ENCODE data around the gene GMCL2.

DNA sequence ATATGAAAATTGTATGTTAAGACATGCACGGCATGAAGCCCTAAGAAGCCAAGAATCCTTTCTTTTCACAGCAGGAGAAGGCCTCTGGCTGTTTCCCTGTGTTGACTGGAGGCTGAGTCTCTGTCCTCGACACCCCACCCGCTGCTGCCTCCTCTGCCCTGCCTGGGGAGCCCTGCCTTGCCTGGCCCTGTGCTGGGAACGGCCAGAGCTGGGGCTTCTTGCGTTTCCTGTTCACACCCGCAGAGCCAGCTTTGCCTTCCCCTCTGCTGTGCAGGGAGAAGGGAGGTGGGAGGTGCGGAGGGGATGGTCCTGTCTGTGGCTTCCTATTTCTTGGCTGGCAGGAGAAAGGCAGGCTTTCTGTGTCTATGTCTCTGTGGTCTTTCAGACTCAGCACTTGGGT, 6.9 kb upstream of the GMCL2 start:
- TF ChIP-seq CTCF (IDR thresholded peaks at IDR 0.05; ENCODE audit: insufficient read depth, low read length, poor library complexity, severe bottlenecking) = no peak
- no peak for TF ChIP-seq EZH2phosphoT487 (conservative IDR thresholded peaks at IDR 0.05; ENCODE audit: low read length)
